GM18519 (cell line): Measurements from ENCODE around the gene MAP7D1.

Experiments used
- ATAC-seq: cut with Tn5 transposase; IDR thresholded peaks from one replicate; pipeline ENCODE4 v1.9.1; 2021; ENCODE audit warnings: mild to moderate bottlenecking, moderate library complexity; ENCODE audit not compliant: unreplicated experiment, low FRiP score

MAP7D1 gene

DNA sequence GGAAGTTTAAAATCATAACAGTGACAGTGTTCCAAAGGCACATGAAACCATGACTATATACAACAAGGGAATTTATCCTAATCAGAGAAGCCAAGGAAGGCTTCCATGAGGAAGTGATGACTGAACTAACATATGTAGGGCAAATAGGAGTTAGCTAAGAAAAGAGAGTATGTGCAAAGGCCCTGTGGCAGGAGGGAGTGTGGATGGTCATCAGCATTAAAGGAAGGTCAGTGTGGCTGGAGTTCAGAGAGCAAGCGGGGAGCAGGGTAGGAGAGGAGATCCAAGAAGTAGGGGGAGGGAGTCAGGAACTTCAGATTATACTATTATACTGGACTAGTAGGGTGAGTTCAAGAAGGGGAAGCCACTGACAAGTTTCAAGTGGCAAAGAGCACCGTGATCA, 8.4 kb downstream of the MAP7D1 start:
- ATAC-seq = no peak

DNA sequence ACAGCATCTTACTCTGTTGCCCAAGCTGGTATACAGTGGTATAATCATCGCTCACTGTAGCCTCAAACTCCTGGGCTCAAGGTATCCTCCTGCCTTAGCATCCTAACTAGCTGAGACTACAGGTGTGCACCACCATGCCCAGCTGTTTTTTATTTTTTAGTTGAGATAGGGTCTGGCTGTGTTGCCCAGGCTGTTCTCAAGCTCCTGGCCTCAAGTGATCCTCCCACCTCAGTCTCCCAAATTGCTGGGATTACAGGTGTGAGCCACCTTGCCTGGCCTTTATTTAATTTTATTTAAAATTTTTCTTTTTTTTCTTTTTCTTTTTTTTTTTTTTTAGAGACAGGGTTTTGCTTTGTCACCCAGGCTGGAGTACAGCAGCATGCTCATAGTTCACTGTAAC, 9.2 kb downstream of the MAP7D1 start:
- no peak for ATAC-seq

DNA sequence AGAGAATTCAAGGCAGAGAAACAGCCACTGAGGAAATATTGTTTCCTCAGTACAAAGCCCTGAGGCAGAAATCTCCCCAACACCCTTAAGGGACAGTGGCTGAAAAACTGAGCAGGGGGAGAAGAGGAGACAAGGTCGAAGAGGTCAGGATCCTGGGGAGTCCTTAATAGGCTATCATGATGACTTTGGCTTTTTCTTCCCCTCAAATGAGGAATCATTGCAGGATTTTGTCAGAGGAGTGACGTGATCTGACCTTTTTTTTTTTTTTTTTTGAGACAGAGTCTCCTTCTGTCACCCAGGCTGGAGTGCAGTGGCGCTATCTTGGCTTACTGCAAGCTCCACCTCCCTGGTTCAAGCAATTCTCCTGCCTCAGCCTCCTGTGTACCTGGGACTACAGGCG, 10.2 kb downstream of the MAP7D1 start:
- no peak for ATAC-seq

DNA sequence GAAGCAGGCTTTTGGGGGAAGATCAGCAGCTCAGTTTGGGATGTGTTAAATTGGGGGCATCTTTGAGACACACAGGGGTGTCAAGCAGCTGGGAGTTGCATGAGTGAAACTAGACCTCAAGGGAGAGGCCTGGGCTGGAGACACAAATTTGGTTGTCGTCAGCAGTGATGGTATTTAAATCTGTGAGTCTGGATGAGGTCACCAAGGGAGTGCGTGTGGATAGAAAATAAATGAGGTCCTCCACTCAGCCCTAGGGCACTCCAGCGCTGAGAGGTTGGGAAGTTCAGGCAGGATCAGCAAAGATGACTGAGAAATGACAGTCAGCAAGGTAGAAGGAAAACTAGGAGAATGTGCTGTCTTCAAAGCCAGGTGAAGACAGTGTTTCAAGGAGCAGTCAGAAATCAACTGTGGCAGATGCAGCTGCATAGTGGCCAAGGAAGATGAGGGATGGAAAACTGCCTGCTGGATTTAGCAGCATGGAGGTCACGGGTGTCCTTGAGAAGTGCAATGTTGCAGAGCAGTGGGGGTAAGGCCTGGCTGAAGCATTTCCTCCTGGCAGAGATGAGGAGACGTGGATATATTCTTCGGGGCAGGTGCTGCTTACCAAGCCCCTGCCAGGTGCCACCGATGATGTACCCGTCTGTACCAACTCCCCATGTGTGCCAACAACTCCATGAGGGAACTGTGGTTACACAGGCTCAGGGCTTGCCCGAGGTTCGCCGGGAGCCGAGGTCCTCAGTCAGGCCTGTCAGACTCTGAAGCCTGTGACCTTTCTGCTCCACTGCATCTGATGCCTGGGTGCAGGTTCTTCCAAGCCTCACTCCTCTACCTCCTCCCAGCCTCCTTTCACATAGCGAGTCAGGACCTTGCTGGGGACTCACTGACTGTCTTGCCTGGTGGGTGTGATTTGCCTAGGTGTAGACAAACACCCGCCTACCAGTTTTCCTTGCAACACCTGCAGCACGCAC, 11.3 kb downstream of the MAP7D1 start:
- no peak for ATAC-seq

DNA sequence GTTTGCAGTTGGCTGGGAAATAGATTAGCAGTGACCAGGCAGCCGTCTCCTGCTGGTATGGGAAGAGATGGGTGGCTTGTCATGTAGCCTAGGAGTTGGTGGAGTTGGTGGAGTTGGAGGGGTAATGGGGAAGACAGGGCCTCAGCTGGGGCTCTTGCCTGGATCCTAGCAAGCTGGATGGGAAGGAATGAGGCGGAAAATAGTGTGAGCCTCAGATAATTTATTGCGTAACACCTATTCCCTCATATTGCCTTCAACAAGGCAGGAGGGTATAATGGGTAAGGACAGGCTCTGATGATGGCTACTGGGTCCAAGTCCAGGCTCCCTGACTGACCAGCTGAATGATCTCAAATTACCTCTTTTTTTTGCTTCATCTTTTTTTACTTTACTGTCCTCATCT, 12.6 kb downstream of the MAP7D1 start:
- no peak for ATAC-seq

DNA sequence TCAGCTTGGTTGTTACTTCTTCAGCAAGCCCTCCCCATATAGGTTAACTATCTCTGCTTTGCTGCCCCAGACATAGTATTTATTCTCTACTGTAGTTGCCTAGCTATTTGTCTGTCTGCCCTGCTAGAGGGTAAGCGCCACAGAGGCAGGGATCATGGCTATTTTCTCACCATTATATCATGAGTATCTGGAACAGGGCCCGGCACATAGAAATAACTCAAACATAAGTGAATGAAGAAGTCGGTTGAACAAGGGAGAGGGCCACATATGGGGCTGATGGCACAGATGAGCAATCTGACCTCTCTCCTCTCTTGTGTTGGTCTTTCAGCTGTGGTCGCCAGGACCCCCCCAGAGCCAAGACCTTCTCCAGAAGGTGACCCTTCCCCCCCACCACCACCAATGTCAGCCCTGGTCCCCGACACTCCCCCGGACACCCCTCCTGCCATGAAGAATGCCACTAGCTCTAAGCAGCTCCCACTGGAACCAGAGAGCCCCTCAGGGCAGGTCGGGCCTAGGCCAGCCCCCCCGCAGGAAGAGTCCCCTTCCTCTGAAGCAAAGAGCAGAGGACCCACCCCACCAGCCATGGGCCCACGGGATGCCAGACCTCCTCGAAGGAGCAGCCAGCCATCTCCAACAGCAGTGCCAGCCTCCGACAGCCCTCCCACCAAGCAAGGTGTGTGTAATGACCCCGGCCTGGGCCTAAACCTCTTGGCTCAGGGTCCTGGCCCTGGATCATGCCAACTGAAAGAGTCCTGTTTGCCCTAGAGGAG, 14.9 kb downstream of the MAP7D1 start:
- no peak for ATAC-seq

DNA sequence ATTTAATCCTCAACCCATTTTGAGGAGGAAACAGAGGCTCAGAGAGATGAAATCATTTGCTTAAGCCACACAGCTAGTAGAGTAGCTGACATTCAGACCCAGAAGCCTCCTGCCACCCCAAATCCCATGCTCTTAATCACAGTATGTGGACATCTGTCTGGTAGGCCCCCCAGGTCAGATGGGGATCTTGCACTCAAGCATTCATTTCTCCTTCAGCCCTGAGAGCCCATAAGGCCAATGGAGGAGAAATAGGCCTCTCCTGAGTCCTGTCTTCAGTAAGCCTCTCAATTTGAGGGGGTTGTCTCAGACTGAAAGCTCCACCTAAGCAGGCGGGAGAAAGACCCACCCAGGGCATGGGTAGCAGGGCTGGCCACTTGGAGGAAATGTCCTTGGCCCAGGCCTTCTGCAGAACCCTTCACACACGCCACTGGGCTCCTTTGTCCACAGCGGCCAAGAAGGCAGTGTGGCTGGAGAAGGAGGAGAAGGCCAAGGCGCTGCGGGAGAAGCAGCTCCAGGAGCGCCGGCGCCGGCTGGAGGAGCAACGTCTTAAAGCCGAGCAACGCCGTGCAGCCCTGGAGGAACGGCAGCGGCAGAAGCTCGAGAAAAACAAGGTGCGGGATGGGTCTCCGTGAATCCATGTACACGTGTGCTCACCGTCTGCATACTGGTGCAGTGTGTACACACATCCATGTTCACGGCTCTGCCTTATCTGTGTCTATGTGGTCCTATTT, 16.2 kb downstream of the MAP7D1 start:
- no peak for ATAC-seq

DNA sequence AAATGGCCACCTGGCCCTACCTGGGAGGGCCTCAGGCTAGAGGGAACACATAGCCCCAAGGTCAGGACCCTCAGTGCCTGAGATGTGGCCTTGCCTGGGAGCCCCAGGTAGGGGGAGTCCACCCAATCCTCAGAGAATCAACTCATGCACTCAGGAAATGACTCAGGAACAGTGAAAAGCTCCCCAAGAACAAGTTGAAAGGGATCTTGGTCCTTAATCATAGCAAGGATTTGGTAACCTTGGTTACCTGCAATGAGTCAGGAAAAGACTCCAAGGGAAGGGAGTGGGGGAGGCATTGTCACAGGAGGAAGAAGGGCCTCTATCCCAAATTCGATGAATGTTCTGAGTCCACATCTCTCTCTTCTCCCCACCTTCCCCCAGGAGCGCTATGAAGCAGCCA, 17.0 kb downstream of the MAP7D1 start:
- no peak for ATAC-seq

DNA sequence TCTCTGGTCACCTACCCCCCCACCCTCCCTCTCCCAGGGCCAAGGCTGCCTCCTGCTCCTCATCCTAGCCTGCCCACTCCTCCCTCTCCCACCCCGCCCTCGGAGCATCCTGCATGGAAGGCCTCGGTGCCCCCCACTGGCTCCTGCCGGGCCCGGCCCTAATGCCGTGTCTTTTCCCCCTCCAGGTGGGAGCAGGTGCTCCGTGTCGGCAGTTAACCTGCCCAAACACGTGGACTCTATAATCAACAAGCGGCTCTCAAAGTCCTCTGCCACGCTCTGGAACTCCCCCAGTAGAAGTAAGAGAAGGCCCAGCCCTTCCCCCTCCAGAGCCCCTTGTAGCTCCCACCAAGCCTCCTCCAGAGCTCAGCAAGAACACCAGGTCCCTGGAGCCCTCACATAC, 18.8 kb downstream of the MAP7D1 start:
- ATAC-seq = no peak

DNA sequence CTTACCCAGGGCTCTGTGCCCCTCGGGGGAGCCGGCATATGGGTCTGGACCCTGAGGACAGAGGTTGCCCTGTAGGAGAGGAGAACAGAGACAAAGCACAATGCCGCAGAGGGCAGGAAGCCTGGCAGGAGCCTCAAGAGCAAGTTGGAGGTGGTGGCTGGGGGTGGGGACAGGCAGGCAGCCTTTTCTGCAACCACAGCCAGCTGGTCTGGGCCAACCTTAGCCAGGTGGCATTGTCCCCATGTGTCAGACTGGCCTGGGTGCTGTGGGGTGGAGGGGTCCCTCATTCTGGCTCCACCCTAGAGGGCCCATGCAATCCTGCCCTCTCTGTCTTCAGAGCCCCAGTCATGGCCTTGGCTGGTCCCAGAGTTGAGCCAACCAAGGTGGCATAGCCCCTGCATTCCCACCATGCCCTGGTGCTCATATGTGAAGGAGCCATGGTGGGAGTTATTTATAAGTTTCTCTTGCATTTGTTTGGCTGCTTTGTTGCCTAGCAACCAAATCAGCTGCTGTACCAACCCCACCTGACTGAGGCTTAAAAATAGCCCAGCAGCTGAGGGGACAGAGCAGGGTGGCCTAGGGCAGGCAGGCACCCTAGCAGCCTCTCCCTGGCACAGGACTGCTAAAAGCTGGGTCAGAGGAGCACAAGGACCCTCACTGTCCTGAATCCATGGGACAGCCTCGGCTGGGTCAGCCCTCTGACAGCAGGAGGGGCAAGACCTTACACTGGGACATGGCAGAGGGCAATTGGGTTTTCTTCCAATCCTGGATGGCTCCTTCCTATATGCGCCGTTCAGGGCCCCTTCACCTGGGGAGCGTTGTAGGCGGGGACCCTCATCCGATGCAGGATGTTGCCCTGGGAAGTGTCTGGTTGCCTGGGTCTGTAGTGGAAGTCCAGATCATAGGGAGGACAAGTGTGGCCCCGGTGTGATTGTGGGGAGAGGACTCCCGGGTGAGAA, 19.5 kb downstream of the MAP7D1 start:
- no peak for ATAC-seq

DNA sequence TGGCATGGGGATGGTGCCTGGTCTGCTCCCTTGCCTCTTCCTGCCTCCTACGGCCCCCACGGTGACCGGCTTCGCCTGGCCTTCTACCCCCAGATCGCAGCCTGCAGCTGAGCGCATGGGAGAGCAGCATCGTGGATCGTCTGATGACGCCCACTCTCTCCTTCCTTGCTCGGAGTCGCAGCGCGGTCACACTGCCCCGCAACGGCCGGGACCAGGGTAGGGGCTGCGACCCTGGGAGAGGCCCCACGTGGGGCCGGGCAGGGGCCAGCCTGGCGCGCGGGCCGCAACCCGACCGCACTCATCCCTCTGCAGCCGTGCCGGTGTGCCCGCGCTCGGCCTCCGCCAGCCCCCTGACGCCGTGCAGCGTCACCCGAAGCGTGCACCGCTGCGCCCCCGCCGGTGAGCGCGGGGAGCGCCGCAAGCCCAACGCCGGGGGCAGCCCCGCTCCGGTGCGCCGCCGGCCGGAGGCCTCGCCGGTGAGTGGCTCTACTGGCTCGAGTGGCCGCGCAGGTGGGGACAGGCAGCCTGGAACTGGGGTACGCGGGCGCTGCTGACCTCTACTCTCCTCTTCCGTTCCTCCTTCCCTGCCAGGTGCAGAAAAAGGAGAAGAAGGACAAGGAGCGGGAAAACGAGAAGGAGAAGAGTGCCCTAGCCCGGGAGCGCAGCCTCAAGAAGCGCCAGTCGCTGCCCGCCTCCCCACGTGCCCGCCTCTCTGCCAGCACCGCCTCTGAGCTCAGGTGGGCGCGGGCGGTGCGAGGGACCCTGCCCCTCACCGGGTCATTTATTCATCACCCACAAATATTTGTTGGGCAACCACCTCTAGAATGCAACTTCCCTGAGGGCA, 20.4 kb downstream of the MAP7D1 start:
- ATAC-seq = no peak

DNA sequence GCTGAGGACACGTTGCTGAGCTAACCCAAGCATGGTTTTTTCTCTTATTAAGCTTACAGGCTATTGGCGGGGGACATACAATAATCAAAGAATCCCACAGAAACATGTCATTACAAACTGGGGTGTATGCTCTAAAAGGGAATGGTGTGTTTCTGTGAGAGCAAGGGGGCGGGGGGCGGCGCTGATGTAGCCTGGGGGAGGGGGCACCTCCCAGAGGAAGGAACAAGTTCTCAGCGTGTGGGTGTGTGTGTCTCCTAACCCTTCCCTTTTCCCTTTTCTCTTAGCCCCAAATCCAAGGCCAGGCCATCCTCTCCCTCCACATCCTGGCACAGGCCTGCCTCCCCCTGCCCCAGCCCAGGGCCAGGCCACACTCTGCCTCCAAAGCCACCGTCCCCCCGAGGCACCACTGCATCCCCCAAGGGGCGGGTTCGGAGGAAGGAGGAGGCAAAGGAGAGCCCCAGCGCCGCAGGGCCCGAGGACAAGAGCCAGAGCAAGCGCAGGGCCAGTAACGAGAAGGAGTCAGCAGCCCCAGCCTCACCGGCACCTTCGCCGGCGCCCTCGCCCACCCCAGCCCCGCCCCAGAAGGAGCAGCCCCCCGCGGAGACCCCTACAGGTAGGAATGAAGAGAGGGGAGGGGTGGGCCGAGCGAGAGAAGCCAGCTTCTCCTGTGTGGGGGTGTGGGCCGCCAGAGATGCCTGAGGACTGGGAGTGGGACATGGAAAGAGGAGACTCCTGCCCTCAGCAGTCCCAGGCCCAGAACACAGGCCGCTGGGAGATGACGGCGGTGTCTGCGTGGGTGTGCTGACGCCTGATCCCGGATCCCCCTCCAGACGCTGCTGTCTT, 21.9 kb downstream of the MAP7D1 start:
- no peak for ATAC-seq

DNA sequence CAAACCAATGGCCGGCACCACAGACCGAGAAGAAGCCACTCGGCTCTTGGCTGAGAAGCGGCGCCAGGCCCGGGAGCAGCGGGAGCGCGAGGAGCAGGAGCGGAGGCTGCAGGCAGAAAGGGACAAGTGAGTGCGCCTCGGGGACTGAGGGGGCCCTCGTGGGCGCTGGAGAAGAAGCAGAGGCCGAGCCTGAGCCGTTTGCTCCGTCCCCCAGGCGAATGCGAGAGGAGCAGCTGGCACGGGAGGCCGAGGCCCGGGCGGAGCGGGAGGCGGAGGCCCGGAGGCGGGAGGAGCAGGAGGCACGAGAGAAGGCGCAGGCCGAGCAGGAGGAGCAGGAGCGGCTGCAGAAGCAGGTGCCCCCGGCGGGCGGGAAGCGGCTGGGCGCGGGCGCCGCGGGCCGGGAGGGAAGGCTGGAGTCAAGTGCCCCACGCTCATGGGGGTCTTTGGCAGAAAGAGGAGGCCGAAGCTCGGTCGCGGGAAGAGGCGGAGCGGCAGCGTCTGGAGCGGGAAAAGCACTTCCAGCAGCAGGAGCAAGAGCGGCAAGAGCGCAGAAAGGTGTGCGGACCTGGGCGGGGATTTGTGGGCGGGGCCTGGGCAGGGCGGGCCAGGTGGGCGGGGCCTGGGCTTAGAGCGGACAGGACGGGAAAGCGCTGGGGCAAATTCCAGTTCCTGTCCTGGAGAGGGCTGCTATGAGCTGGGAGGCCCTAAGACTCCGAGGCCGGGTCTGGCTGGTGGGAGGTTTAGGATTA, 22.7 kb downstream of the MAP7D1 start:
- ATAC-seq = no peak

DNA sequence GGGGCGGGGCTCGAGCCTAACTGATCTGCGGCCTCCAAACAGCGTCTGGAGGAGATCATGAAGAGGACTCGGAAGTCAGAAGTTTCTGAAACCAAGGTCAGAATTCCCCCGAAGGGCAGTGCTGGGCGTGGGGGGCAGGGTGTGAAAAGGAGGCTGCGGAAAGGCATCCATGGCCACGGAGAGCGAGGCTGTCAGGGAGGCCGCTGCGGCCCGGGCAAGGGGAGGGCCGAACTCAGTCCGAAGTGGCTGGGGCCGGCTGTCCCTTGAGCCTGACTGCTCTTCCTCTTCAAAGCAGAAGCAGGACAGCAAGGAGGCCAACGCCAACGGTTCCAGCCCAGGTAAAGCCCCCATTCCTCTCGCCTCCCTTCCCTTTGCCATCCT, 23.2 kb downstream of the MAP7D1 start:
- no peak for ATAC-seq

DNA sequence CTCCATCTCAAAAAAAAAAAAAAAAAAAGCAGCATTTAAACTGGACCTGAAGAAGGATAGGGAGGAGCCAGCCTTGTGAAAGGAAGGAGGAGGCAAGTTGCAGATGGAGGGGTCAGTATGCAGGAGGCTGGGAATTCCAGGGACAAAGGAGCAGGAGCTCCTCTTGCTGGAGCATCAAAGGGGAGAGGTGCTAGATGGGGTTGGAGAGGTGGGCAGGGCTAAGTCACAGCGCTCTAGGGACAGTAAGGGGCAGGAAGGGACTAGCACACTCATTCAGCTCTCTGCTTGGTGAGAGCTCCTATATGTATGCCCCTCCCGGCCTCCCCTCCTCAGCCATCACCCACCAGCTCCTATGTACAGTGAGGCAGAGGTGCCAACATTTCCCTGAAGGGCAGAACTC, 26.8 kb downstream of the MAP7D1 start:
- ATAC-seq = no peak

DNA sequence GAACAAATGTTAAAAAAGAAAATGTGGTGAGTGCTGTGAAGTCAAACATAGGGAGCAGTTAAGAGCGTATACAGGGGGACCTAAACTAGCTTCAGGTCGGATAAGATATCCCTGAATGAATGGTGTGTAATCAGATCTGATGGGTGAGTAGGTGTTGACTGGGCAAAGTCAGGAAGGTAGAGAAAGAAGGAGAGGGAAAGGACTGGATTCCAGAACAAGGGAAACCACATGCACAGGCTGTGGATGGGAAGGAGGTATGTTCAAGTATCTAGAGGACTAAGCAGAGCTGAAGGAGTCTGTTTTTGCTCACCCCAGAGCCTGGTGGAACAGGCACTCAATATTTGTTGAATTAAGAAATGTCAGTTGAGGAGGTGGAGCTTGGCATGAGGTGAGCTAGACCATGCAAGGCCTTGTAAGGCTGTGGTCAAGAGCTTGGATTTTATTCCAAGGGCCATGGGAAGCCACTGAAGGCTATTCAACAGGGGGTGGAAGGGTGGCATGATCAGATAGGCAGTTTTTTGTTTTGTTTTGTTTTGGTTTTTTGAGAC, 27.4 kb downstream of the MAP7D1 start:
- no peak for ATAC-seq
